GM19035 (cell line): ENCODE measurements around the gene PTMA.
"Not testable (repeated sequence)": the region's sequence is repeated elsewhere in the genome, so short reads cannot be mapped to it uniquely, and the experiment has no call there.

Source experiments
- ATAC-seq: cut with Tn5 transposase; IDR thresholded peaks from one replicate; pipeline ENCODE4 v1.9.1; 2021; ENCODE audit not compliant: unreplicated experiment

The PTMA gene

DNA sequence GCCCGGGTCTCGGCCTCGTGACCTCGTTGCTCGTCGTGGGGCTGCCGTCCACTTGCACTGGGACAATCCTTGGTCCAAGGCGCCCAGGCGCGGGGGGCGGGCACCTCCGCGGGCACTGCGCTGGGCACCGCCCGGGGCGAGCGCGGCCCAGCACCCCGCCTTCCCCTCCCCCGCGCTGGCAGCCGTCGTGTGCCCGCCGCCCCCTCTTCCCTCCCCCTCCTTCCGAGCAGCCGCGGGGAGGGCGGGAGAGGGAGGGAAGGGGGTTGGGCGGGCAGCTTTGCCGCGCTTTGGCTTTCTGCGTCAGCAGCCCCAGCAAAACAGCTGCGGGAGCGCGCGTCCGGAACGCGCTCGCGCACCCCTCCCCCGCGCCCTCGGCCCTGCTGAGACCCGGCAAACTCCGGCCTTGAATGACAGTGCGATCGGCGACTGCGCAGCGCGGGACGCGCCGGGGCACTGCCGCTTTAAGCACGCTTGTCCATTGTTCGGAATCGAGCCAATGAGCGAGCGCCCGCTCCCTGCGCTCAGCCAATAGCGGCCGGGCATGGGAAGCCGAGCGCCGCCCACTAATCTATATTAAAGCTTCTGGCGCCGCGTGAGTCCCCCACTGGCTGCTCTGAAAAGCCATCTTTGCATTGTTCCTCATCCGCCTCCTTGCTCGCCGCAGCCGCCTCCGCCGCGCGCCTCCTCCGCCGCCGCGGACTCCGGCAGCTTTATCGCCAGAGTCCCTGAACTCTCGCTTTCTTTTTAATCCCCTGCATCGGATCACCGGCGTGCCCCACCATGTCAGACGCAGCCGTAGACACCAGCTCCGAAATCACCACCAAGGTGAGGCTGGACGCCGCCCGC, at the start of gene PTMA:
Gene PTMA, plus strand, starts transcription at position 599 of the 846 bp plus-strand sequence. Its CDS starts 182 bp downstream, at position 781.
- ATAC-seq: peak; percentile 54

DNA sequence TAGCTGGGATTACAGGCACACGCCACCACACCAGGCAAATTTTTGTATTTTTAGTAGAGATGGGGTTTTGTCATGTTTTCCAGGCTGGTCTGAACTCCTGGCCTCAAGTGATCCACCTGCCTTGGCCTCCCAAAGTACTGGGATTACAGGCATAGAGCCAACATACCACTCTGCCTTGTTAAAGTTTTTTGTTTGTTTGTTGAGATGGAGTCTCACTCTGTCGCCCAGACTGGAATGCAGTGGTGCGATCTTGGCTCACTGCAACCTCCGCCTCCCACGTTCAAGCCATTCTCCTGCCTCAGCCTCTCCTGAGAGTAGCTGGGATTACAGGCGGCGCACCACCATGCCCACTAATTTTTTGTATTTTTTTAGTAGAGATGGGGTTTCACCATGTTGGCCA, 48.3 kb upstream of the PTMA start:
- ATAC-seq: not testable (repeated sequence)

DNA sequence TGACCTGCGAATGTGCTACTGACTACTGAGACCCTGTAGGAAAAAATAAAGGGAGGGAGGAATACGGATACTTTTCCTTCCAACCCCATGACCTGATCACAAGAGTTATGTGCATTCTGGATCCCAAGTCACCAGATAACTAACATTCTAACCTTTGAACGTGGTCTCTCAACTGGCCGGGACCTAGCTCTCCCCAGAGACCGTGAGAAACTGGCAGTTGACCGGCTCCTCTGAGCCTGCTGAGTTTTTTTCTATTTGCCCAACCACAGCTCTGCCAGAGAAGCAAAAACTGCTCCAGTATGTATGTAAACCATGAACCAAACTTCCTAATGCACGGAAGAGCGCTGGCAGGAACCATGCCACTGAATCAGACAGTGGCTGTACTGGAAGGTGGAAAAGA, 47.5 kb upstream of the PTMA start:
- ATAC-seq: no peak

GRCh38 chr2:231661422-231662027, 46.8 kb upstream of the PTMA start:
- ATAC-seq: no peak

GRCh38 chr2:231662028-231662810, 46.1 kb upstream of the PTMA start:
- ATAC-seq: peak; percentile 75

GRCh38 chr2:231662811-231663457, 45.4 kb upstream of the PTMA start:
- no peak for ATAC-seq

- ATAC-seq: no peak
Measured at GRCh38 chr2:231663458-231664212, 44.7 kb upstream of the PTMA start.

DNA sequence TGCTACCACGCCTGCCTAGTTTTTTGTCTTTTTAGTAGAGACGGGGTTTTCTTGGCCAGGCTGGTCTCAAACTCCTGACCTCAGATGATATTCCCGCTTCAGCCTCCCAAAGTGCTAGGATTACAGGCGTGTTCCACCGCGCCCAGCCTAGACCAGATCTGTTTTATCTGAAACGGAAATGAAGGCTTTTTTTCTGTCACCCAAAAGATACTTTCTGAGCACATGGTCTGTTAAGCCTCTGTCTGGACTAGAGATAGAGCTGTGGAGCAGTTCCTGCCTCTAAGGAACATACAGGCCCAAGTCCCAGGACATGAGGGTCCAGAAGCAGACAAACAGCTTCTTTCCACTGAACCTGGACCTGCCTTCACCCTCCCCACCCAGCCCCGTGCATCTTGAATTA, 43.6 kb upstream of the PTMA start:
- no peak for ATAC-seq

GRCh38 chr2:231665245-231666170, 42.8 kb upstream of the PTMA start:
- ATAC-seq: no peak

GRCh38 chr2:231666171-231667095, 41.9 kb upstream of the PTMA start:
- ATAC-seq: peak; percentile 46

- no peak for ATAC-seq
Measured at GRCh38 chr2:231667096-231667427, 41.3 kb upstream of the PTMA start.

DNA sequence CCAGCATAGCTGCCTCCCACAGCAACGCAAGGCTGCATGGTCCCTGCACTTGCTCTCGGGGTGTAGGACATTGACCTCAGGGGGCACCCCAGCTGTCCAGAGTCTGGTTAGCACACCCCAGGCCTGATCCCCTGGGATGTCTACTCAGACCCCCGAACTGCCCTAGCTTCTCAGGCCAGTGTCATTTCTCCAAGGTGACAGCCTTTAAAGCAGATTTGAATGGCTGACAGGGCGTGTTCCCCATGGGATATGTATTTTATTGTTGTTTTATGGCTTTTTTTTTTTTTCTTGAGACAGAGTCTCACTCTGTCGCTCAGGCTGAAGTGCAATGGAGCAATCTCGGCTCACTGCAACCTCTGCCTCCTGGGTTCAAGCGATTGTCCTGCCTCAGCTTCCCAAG, 40.8 kb upstream of the PTMA start:
- no peak for ATAC-seq

DNA sequence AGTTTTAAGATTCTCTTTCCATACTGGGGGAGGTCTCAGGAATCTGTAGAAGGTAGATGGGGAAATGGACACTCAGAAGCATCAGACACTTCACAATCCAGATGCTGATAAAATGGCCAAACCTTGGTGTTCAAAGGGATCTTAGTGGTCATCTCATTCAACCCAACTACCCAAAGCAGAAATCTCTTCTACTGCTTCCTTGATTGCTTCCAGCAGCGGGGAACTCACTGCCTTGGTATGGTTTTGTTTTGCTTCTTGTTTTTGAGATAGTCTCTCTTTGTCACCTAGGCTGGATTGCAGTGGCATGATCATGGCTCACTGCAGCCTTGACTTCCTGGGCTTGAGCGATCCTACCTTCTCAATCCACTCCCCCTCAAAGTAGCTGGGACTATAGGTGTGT, 39.3 kb upstream of the PTMA start:
- no peak for ATAC-seq

- ATAC-seq: peak; percentile 42
Measured at GRCh38 chr2:231671270-231672050, 36.9 kb upstream of the PTMA start.

DNA sequence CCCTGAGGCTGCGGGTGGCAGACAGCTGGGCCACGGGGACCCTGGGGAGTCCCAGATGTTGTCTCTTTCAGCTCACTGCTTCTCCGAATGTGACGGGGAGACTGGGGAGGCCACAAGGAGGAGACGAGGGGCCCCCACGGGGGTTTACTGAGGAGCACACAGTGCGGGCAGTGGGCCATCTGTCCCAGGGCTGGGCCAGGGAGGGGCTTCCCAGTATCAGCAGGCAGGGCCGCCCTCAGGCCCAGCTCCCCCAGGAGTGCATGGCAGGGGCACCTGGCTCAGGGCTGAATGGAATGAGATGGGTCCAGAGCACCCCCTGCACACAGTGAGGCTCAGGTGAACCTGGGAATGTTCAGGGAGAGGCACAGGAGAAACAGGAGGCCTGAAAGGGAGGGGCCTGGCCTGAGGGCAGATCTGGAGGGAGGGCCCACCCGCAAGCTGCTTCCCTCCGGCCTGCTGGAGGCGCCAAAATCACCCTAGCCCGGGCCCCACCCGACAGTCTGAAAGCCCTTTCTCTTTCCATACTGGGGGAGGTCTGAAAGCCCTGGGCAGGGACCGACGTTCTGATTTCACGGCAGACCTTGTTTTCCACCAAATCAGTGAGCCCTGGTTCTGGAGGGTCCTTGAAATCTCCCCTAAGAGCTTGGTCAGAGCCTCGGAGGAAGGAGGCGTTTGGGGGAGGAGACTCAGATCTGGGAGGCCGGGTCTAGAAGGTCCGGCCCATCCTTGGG, 35.5 kb upstream of the PTMA start:
- ATAC-seq: peak; percentile 40

DNA sequence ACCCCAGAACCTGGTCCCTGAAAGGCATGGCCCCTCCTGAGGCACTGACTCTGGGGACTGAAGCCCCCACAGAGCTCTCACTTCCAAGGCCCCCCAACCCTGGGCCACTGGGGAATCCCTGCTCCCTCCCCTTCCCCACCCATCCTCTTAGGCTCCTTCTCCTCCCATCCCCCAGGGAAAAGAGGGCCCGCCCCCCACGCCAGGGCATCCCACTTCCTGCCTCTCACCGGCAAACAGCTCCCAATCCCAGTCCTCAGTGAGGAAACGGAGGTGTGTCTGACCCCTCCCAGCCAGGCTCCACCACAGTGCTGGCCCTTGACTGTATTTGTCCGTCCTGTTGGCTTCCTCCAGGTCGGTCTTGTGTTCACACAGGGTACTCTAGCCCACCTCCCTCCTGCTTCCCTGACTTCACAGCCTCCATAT, 35.0 kb upstream of the PTMA start:
- ATAC-seq: no peak
